MM.1S (cell line): ENCODE measurements around the gene CDKN2AIP.

Source experiments
- CTCF ChIP-seq: fragments of 300-600 bp; sonication (generic); IDR thresholded peaks from 2 replicates; pipeline ENCODE4 v1.5.1; 2016; ENCODE audit warnings: antibody characterized with exemption, low read length, mixed read lengths
- EZH2 ChIP-seq: fragments of 300-600 bp; sonication (generic); optimal IDR thresholded peaks from 2 replicates; pipeline ENCODE3; 2017; ENCODE audit warnings: low read depth, mild to moderate bottlenecking, antibody characterized with exemption, low read length, mixed read lengths

GRCh38 chr4:183399616-183400015, 44.8 kb upstream of the CDKN2AIP start:
- TF ChIP-seq CTCF = no peak
- TF ChIP-seq EZH2 = no peak
